ENCODE measurements around the gene CCDC192.
"Not testable (repeated sequence)": the region's sequence is repeated elsewhere in the genome, so short reads cannot be mapped to it uniquely, and the experiment has no call there.

The CCDC192 gene

GRCh38 chr5:127699416-127699815 is 3.8 kb upstream of the CCDC192 start:
- Histone ChIP-seq H3K36me3 (ENCODE audit: control insufficient read depth in 2 of 2, insufficient read depth in 2 of 2, low read length in 2 of 2) (no peaks in the 10 kb centered on the region), H3K9ac (ENCODE audit: low read depth in 1 of 2, low read length in 2 of 2) (no peak overlapping the region), H3K9me3 (ENCODE audit: control insufficient read depth in 2 of 2, low read length in 2 of 2) (no peaks in the 10 kb centered on the region), H3K27ac (ENCODE audit: low read depth in 2 of 2, low read length in 2 of 2) (no peak overlapping the region), H3K27me3 (ENCODE audit: control insufficient read depth in 2 of 2, insufficient read depth in 2 of 2, low read length in 2 of 2) (no peaks in the 10 kb centered on the region), H3K4me3 (ENCODE audit: low read length in 2 of 2) (no peak overlapping the region), H3K4me1 (ENCODE audit: control insufficient read depth in 2 of 2, insufficient read depth in 2 of 2, low read length in 2 of 2) (no peaks in the 10 kb centered on the region)

- Histone ChIP-seq H3K27me3 (ENCODE audit: control insufficient read depth in 2 of 2, insufficient read depth in 2 of 2, low read length in 2 of 2) (no peaks in the 10 kb centered on the region), H3K4me3 (ENCODE audit: low read length in 2 of 2) (no peak overlapping the region), H3K36me3 (ENCODE audit: control insufficient read depth in 2 of 2, insufficient read depth in 2 of 2, low read length in 2 of 2) (no peaks in the 10 kb centered on the region), H3K4me1 (ENCODE audit: control insufficient read depth in 2 of 2, insufficient read depth in 2 of 2, low read length in 2 of 2) (no peaks in the 10 kb centered on the region), H3K9ac (ENCODE audit: low read depth in 1 of 2, low read length in 2 of 2) (no peak overlapping the region), H3K27ac (ENCODE audit: low read depth in 2 of 2, low read length in 2 of 2) (no peak overlapping the region), H3K9me3 (ENCODE audit: control insufficient read depth in 2 of 2, low read length in 2 of 2) (no peaks in the 10 kb centered on the region)
These were observed 2.9 kb upstream of the CCDC192 start for GRCh38 chr5:127700237-127700766.

GRCh38 chr5:127702434-127702833 is 757 bp upstream of the CCDC192 start:
- Histone ChIP-seq H3K4me3 (ENCODE audit: low read length in 2 of 2) (no peak overlapping the region), H3K27me3 (ENCODE audit: control insufficient read depth in 2 of 2, insufficient read depth in 2 of 2, low read length in 2 of 2) (no peaks in the 10 kb centered on the region), H3K36me3 (ENCODE audit: control insufficient read depth in 2 of 2, insufficient read depth in 2 of 2, low read length in 2 of 2) (no peaks in the 10 kb centered on the region), H3K27ac (ENCODE audit: low read depth in 2 of 2, low read length in 2 of 2) (no peak overlapping the region), H3K9ac (ENCODE audit: low read depth in 1 of 2, low read length in 2 of 2) (no peak overlapping the region), H3K4me1 (ENCODE audit: control insufficient read depth in 2 of 2, insufficient read depth in 2 of 2, low read length in 2 of 2) (peaks cover 0 to 2% of the 10 kb centered on the region in 2 donors), H3K9me3 (ENCODE audit: control insufficient read depth in 2 of 2, low read length in 2 of 2) (no peaks in the 10 kb centered on the region)

- Histone ChIP-seq H3K4me3 (ENCODE audit: low read length in 2 of 2) (no peak overlapping the region), H3K27me3 (ENCODE audit: control insufficient read depth in 2 of 2, insufficient read depth in 2 of 2, low read length in 2 of 2) (no peaks in the 10 kb centered on the region), H3K36me3 (ENCODE audit: control insufficient read depth in 2 of 2, insufficient read depth in 2 of 2, low read length in 2 of 2) (no peaks in the 10 kb centered on the region), H3K9ac (ENCODE audit: low read depth in 1 of 2, low read length in 2 of 2) (no peak overlapping the region), H3K9me3 (ENCODE audit: control insufficient read depth in 2 of 2, low read length in 2 of 2) (no peaks in the 10 kb centered on the region), H3K27ac (ENCODE audit: low read depth in 2 of 2, low read length in 2 of 2) (no peak overlapping the region), H3K4me1 (ENCODE audit: control insufficient read depth in 2 of 2, insufficient read depth in 2 of 2, low read length in 2 of 2) (peaks cover 0 to 2% of the 10 kb centered on the region in 2 donors)
These were observed 2.1 kb downstream of the CCDC192 start for GRCh38 chr5:127705120-127705892.

- Histone ChIP-seq H3K27me3 (ENCODE audit: control insufficient read depth in 2 of 2, insufficient read depth in 2 of 2, low read length in 2 of 2) (no peaks in the 10 kb centered on the region), H3K4me3 (ENCODE audit: low read length in 2 of 2) (no peak overlapping the region), H3K9ac (ENCODE audit: low read depth in 1 of 2, low read length in 2 of 2) (no peak overlapping the region), H3K4me1 (ENCODE audit: control insufficient read depth in 2 of 2, insufficient read depth in 2 of 2, low read length in 2 of 2) (peaks cover 0 to 2% of the 10 kb centered on the region in 2 donors), H3K27ac (ENCODE audit: low read depth in 2 of 2, low read length in 2 of 2) (peak overlapping the region in 1 of 2 donors; percentile 17), H3K9me3 (ENCODE audit: control insufficient read depth in 2 of 2, low read length in 2 of 2) (no peaks in the 10 kb centered on the region), H3K36me3 (ENCODE audit: control insufficient read depth in 2 of 2, insufficient read depth in 2 of 2, low read length in 2 of 2) (no peaks in the 10 kb centered on the region)
These were observed 3.5 kb downstream of the CCDC192 start for GRCh38 chr5:127706691-127707090.

- Histone ChIP-seq H3K27ac (ENCODE audit: low read depth in 2 of 2, low read length in 2 of 2) (peak overlapping the region in 1 of 2 donors; percentile 17), H3K27me3 (ENCODE audit: control insufficient read depth in 2 of 2, insufficient read depth in 2 of 2, low read length in 2 of 2) (no peaks in the 10 kb centered on the region), H3K9me3 (ENCODE audit: control insufficient read depth in 2 of 2, low read length in 2 of 2) (no peaks in the 10 kb centered on the region), H3K9ac (ENCODE audit: low read depth in 1 of 2, low read length in 2 of 2) (no peak overlapping the region), H3K36me3 (ENCODE audit: control insufficient read depth in 2 of 2, insufficient read depth in 2 of 2, low read length in 2 of 2) (no peaks in the 10 kb centered on the region), H3K4me1 (ENCODE audit: control insufficient read depth in 2 of 2, insufficient read depth in 2 of 2, low read length in 2 of 2) (peaks cover 0 to 2% of the 10 kb centered on the region in 2 donors), H3K4me3 (ENCODE audit: low read length in 2 of 2) (no peak overlapping the region)
These were observed 4.0 kb downstream of the CCDC192 start for GRCh38 chr5:127707209-127707608.

- H3K9me3 ChIP-seq (ENCODE audit: control insufficient read depth in 2 of 2, low read length in 2 of 2); H3K27ac ChIP-seq (ENCODE audit: low read depth in 2 of 2, low read length in 2 of 2); H3K36me3 ChIP-seq (ENCODE audit: control insufficient read depth in 2 of 2, insufficient read depth in 2 of 2, low read length in 2 of 2); H3K27me3 ChIP-seq (ENCODE audit: control insufficient read depth in 2 of 2, insufficient read depth in 2 of 2, low read length in 2 of 2); H3K4me1 ChIP-seq (ENCODE audit: control insufficient read depth in 2 of 2, insufficient read depth in 2 of 2, low read length in 2 of 2); H3K4me3 ChIP-seq (ENCODE audit: low read length in 2 of 2); H3K9ac ChIP-seq (ENCODE audit: low read depth in 1 of 2, low read length in 2 of 2): not testable (repeated sequence)
These were observed 9.9 kb downstream of the CCDC192 start for GRCh38 chr5:127713083-127713482.

- Histone ChIP-seq H3K9me3 (ENCODE audit: control insufficient read depth in 2 of 2, low read length in 2 of 2) (peaks cover 0 to 2% of the 10 kb centered on the region in 2 donors), H3K27me3 (ENCODE audit: control insufficient read depth in 2 of 2, insufficient read depth in 2 of 2, low read length in 2 of 2) (no peaks in the 10 kb centered on the region)
These were observed 15.0 kb downstream of the CCDC192 start for GRCh38 chr5:127718181-127718580.

GRCh38 chr5:127723571-127723970 is 20.4 kb downstream of the CCDC192 start:
- Histone ChIP-seq H3K4me1 (ENCODE audit: control insufficient read depth in 2 of 2, insufficient read depth in 2 of 2, low read length in 2 of 2) (no peaks in the 10 kb centered on the region), H3K9me3 (ENCODE audit: control insufficient read depth in 2 of 2, low read length in 2 of 2) (peaks cover 0 to 2% of the 10 kb centered on the region in 2 donors), H3K27ac (ENCODE audit: low read depth in 2 of 2, low read length in 2 of 2) (no peak overlapping the region), H3K4me3 (ENCODE audit: low read length in 2 of 2) (no peak overlapping the region), H3K36me3 (ENCODE audit: control insufficient read depth in 2 of 2, insufficient read depth in 2 of 2, low read length in 2 of 2) (no peaks in the 10 kb centered on the region), H3K9ac (ENCODE audit: low read depth in 1 of 2, low read length in 2 of 2) (no peak overlapping the region), H3K27me3 (ENCODE audit: control insufficient read depth in 2 of 2, insufficient read depth in 2 of 2, low read length in 2 of 2) (no peaks in the 10 kb centered on the region)

More at GRCh38 chr5:127718181-127718580, 15.0 kb downstream of the CCDC192 start:
- no peak overlapping the region for H3K9ac ChIP-seq (ENCODE audit: low read depth in 1 of 2, low read length in 2 of 2)
- no peaks in the 10 kb centered on the region for H3K36me3 ChIP-seq (ENCODE audit: control insufficient read depth in 2 of 2, insufficient read depth in 2 of 2, low read length in 2 of 2)
- H3K4me3 ChIP-seq (ENCODE audit: low read length in 2 of 2): no peak overlapping the region
- H3K4me1 ChIP-seq (ENCODE audit: control insufficient read depth in 2 of 2, insufficient read depth in 2 of 2, low read length in 2 of 2): no peaks in the 10 kb centered on the region
- H3K27ac ChIP-seq (ENCODE audit: low read depth in 2 of 2, low read length in 2 of 2): no peak overlapping the region

GRCh38 chr5:127725673-127726072 is 22.5 kb downstream of the CCDC192 start:
- H3K4me3 ChIP-seq (ENCODE audit: low read length in 2 of 2): no peak overlapping the region
- H3K27ac ChIP-seq (ENCODE audit: low read depth in 2 of 2, low read length in 2 of 2): no peak overlapping the region

More at GRCh38 chr5:127725673-127726072, 22.5 kb downstream of the CCDC192 start:
- Histone ChIP-seq H3K27me3 (ENCODE audit: control insufficient read depth in 2 of 2, insufficient read depth in 2 of 2, low read length in 2 of 2) (no peaks in the 10 kb centered on the region), H3K4me1 (ENCODE audit: control insufficient read depth in 2 of 2, insufficient read depth in 2 of 2, low read length in 2 of 2) (no peaks in the 10 kb centered on the region), H3K36me3 (ENCODE audit: control insufficient read depth in 2 of 2, insufficient read depth in 2 of 2, low read length in 2 of 2) (no peaks in the 10 kb centered on the region), H3K9ac (ENCODE audit: low read depth in 1 of 2, low read length in 2 of 2) (no peak overlapping the region), H3K9me3 (ENCODE audit: control insufficient read depth in 2 of 2, low read length in 2 of 2) (no peaks in the 10 kb centered on the region)

Data from mucosa of rectum (tissue), 2 donors.